GM23248 (cell line): Measurements from ENCODE around the gene ZSWIM4. TPM values are rescaled to one million over a fixed set of nuclear protein-coding genes. Genes with fewer than 3 reads are reported as not detected.
A peak's percentile ranks its signal among the peaks of the same experiment; 100 is the strongest.

ENCODE experiments used
- DNase-seq: peaks from one replicate; pipeline ENCODE4 v3.0.0-alpha.2; 2015
- H2AFZ ChIP-seq: fragments of 200-600 bp; sonication (generic); 2 replicates; pipeline ENCODE4 v1.6.1; 2016; ENCODE audit warnings: antibody characterized with exemption
- H3F3A ChIP-seq: fragments of 200-600 bp; sonication (generic); 2 replicates; pipeline ENCODE4 v1.6.1; 2016; ENCODE audit warnings: mild to moderate bottlenecking, antibody characterized with exemption, mixed run types; ENCODE audit not compliant: insufficient read depth
- H3K27ac ChIP-seq: fragments of 200-600 bp; sonication (generic); 2 replicates; pipeline ENCODE4 v1.5.1; 2016; ENCODE audit warnings: mild to moderate bottlenecking
- H3K27me3 ChIP-seq: fragments of 200-600 bp; sonication (generic); replicated peaks from 2 replicates; pipeline ENCODE4 v1.6.1; 2016; ENCODE audit warnings: mild to moderate bottlenecking; ENCODE audit not compliant: insufficient read depth
- H3K36me3 ChIP-seq: fragments of 200-600 bp; sonication (generic); 2 replicates; pipeline ENCODE4 v1.6.1; 2016; ENCODE audit warnings: low read depth, mild to moderate bottlenecking
- H3K4me1 ChIP-seq: fragments of 200-600 bp; sonication (generic); 2 replicates; pipeline ENCODE4 v1.6.1; 2016; ENCODE audit warnings: mild to moderate bottlenecking; ENCODE audit not compliant: insufficient read depth
- H3K4me2 ChIP-seq: fragments of 200-600 bp; sonication (generic); one replicate; pipeline ENCODE4 v1.6.1; 2016; ENCODE audit warnings: mild to moderate bottlenecking; ENCODE audit not compliant: unreplicated experiment
- H3K4me3 ChIP-seq: fragments of 200-600 bp; sonication (generic); 2 replicates; pipeline ENCODE4 v1.5.1; 2016; ENCODE audit warnings: mild to moderate bottlenecking
- H3K79me2 ChIP-seq: fragments of 200-600 bp; sonication (generic); 2 replicates; pipeline ENCODE4 v1.6.1; 2016; ENCODE audit warnings: mild to moderate bottlenecking; ENCODE audit not compliant: insufficient read depth
- H3K9ac ChIP-seq: fragments of 200-600 bp; sonication (generic); 2 replicates; pipeline ENCODE4 v1.6.1; 2016; ENCODE audit warnings: mild to moderate bottlenecking
- H3K9me2 ChIP-seq: fragments of 200-600 bp; sonication (generic); 2 replicates; pipeline ENCODE4 v1.6.1; 2016; ENCODE audit warnings: mixed run types, mild to moderate bottlenecking, moderate library complexity; ENCODE audit not compliant: insufficient read depth
- H3K9me3 ChIP-seq: fragments of 200-600 bp; sonication (generic); one replicate; pipeline ENCODE4 v1.6.1; 2017; ENCODE audit warnings: low read depth
- H4K20me1 ChIP-seq: fragments of 200-600 bp; sonication (generic); 2 replicates; pipeline ENCODE4 v1.6.0; 2016; ENCODE audit not compliant: insufficient read depth
- EZH2 ChIP-seq: fragments of 200-600 bp; sonication (generic); IDR thresholded peaks from 2 replicates; pipeline ENCODE4 v1.6.1; 2018; ENCODE audit warnings: antibody characterized with exemption, mild to moderate bottlenecking; ENCODE audit not compliant: insufficient read depth, poor library complexity, severe bottlenecking
- EZH2phosphoT487 ChIP-seq: fragments of 200-600 bp; sonication (generic); IDR thresholded peaks from 2 replicates; pipeline ENCODE4 v1.6.1; 2018; ENCODE audit warnings: antibody characterized with exemption, moderate library complexity, mild to moderate bottlenecking, low read depth; ENCODE audit not compliant: insufficient read depth
- WGBS, 2 experiments: methylation state at CpG; one replicate each; pipeline ENCODE4 v1.1.6; 2015 to 2017; ENCODE audit warnings: low lambda C conversion rate in 2 of 2, low coverage in 1 of 2; ENCODE audit errors: missing lambda C conversion rate in 2 of 2; 5-methylcytosine and 5-hydroxymethylcytosine counted together
- in situ Hi-C: fragments of 300-500 bp; cut with MboI; formaldehyde crosslinking; loops from 2 replicates; pipeline ENCODE4 v1.15.0; 2020
- polyA plus RNA-seq: library from polyadenylated mRNA; unstranded; fragments of >200 nt; fragmentation: Nextera tagmentation; extraction: Ambion mirVana; gene quantifications from 2 replicates; pipeline ENCODE4 v1.2.1, GENCODE V29; 2016
- total RNA-seq: library from RNA; depleted of rRNA; stranded (reverse); fragments of >200 nt; shearing (Covaris generic); gene quantifications from 2 replicates; pipeline ENCODE4 v1.2.3, GENCODE V29; 2014

The ZSWIM4 gene
- total and polyA plus RNA-seq, 2 experiments from 2014 or later, result 0.81 to 2.9 TPM

DNA sequence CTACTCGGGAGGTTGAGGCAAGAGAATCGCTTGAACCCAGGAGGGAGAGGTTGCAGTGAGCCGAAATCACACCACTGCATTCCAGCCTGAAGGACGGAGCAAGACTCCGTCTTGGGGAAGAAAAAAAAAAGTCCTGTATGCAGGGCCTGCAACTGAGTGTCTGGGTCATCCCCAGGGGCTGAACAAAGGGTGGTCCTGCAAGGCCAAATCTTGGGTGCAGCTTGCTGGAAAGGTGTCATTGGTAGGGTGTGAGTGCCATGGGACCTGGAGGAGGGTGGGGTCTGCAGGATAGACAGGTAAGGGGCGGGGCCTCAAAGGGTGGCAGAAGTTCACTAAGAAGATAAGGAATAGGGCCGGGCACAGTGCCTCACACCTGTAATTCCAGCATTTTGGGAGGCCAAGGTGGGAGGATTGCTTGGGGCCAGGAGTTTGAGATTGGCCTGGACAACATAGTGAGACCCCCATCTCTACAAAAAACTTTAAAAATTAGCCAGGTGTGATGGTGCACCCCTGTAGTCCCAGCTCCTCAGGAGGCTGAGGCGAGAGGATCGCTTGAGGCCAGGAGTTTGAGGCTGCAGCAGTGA is 31.5 kb downstream of the ZSWIM4 start:
- Histone ChIP-seq H3F3A (peaks cover 72% of the 10 kb centered on the region), H3K27ac (no peak overlapping the region), H3K79me2 (no peaks in the 10 kb centered on the region), H3K27me3 (no peaks in the 10 kb centered on the region), H3K4me1 (peaks cover 11% of the 10 kb centered on the region), H3K9ac (no peak overlapping the region), H2AFZ (no peak overlapping the region), H3K4me3 (no peak overlapping the region), H3K4me2 (no peak overlapping the region), H3K9me2 (no peaks in the 10 kb centered on the region), H3K9me3 (no peaks in the 10 kb centered on the region), H3K36me3 (peaks cover 10% of the 10 kb centered on the region; the same call in 1 of the 2 replicates), H4K20me1 (no peaks in the 10 kb centered on the region; the same call in 1 of the 2 replicates)
- in situ Hi-C loops, result no loop called here
- WGBS, 2 experiments, result 85 to 87% methylated on average over 9 of the region's 9 CpGs
- TF ChIP-seq EZH2, result no peak
- TF ChIP-seq EZH2phosphoT487, result no peak
- no peak for DNase-seq

DNA sequence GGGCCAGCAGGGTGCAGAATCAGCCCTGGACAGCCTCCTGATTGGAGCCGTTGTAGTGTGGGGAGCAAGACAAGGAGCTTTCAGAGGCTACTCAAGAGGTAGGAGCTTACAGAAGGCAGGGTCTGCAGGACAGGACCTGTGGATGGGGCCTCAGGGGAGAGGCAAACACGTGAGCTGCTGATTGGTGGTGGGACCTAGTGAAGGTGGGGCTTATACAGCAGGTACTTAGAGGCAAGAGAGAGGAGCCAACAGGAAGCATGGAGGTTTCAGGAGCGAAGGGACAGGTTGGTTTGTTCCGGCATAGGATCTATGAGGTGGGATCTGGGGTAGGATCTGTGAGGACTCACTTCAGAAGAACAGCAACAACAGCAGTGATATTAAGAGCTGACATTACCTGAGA is 32.4 kb downstream of the ZSWIM4 start:
- H3K36me3 ChIP-seq, result peaks cover 14% of the 10 kb centered on the region; the same call in 1 of the 2 replicates

DNA sequence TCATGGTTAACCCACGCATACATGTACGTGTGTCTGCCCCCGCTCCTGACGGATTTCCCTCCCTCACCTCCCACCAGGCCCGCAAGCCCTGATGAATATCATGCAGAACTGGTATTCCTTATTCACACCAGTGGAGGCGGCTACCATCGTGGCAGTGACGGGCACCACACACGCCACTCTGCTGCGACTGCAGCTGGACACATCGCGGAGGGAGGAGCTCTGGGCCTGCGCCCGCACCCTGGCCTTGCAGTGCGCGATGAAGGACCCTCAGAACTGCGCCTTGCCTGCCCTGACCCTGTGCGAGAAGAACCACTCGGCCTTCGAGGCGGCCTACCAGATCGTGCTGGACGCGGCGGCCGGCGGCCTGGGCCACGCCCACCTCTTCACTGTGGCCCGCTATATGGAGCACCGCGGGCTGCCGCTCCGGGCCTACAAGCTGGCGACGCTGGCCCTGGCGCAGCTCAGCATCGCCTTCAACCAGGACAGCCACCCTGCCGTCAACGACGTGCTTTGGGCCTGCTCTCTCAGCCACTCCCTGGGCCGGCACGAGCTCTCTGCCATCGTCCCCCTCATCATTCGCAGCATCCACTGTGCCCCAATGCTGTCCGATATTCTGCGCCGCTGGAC is 35.0 kb downstream of the ZSWIM4 start:
- no peaks in the 10 kb centered on the region for H3K27me3 ChIP-seq
- no peak overlapping the region for H3K9ac ChIP-seq
- H3K79me2 ChIP-seq, result peaks cover 15% of the 10 kb centered on the region
- peak; percentile 47 for DNase-seq
- no peak overlapping the region for H3K4me3 ChIP-seq
- 92 to 94% methylated on average over 38 to 45 of the region's 47 CpGs for WGBS, 2 experiments
- H3K4me2 ChIP-seq, result no peak overlapping the region
- no peaks in the 10 kb centered on the region; the same call in 1 of the 2 replicates for H4K20me1 ChIP-seq
- H3K4me1 ChIP-seq, result peaks cover 14% of the 10 kb centered on the region
- in situ Hi-C loops, result no loop called here
- peaks cover 78% of the 10 kb centered on the region for H3F3A ChIP-seq
- H3K36me3 ChIP-seq, result peaks cover 14% of the 10 kb centered on the region
- H3K9me3 ChIP-seq, result no peaks in the 10 kb centered on the region
- no peak for TF ChIP-seq EZH2phosphoT487
- no peak for TF ChIP-seq EZH2
- no peaks in the 10 kb centered on the region for H3K9me2 ChIP-seq
- H3K27ac ChIP-seq, result peak overlapping the region; percentile 21; the same call in 1 of the 2 replicates
- no peak overlapping the region for H2AFZ ChIP-seq

More for the DNA sequence above, 32.4 kb downstream of the ZSWIM4 start:
- no peak overlapping the region for H3K9ac ChIP-seq
- H3K9me3 ChIP-seq, result no peaks in the 10 kb centered on the region
- no peaks in the 10 kb centered on the region; the same call in 1 of the 2 replicates for H4K20me1 ChIP-seq
- in situ Hi-C loops, result no loop called here
- whole genome bisulfite sequencing, 2 experiments, result 86% methylated on average over 4 of the region's 4 CpGs
- H3K4me2 ChIP-seq, result no peak overlapping the region
- no peak overlapping the region for H2AFZ ChIP-seq
- no peak for TF ChIP-seq EZH2
- no peak for TF ChIP-seq EZH2phosphoT487
- H3K27ac ChIP-seq, result no peak overlapping the region
- no peaks in the 10 kb centered on the region for H3K27me3 ChIP-seq
- no peaks in the 10 kb centered on the region for H3K79me2 ChIP-seq
- H3K4me1 ChIP-seq, result peaks cover 5% of the 10 kb centered on the region
- H3K9me2 ChIP-seq, result no peaks in the 10 kb centered on the region
- H3F3A ChIP-seq, result peaks cover 74% of the 10 kb centered on the region
- peak; percentile 37 for DNase-seq
- no peak overlapping the region for H3K4me3 ChIP-seq

DNA sequence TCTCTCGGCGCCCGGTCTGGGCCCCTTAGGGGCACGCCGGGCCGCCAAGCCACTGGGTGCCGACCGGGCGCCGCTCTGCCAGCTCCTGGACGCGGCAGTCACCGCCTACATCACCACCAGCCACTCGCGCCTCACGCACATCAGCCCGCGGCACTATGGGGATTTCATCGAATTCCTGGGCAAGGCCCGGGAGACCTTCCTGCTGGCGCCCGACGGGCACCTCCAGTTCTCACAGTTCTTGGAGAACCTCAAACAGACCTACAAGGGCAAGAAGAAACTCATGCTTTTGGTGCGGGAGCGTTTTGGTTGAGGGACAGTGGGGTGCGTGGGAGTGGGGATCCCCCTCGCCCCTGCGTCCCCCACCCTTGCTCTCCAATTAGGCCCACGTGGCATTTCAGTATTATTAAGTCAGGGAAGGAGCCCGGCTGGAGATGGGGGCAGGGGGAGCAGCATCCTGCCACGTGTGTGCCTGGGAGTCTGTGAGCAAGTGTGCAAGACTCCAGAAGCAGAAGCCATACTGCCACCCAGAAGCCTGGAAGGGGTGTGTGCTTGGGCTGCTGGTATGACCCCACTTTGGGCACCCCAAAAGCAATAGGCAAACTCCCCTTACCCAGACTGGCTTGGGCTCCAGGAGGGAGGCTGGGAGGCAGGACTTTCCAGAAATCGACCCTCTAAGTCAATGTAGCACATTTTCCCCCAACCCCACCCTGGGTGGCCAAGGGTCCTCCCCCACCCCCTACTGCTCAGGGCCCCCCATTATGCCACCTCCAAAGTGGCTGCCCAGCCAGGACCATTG is 35.7 kb downstream of the ZSWIM4 start:
- Histone ChIP-seq H3K9me3 (no peaks in the 10 kb centered on the region), H3K27ac (peak overlapping the region; percentile 100), H3K27me3 (no peaks in the 10 kb centered on the region), H3K79me2 (peaks cover 22% of the 10 kb centered on the region), H2AFZ (no peak overlapping the region), H3K9ac (no peak overlapping the region), H3K36me3 (peaks cover 21% of the 10 kb centered on the region), H4K20me1 (no peaks in the 10 kb centered on the region; the same call in 1 of the 2 replicates), H3K9me2 (no peaks in the 10 kb centered on the region), H3K4me3 (no peak overlapping the region), H3K4me2 (no peak overlapping the region), H3K4me1 (peaks cover 18% of the 10 kb centered on the region), H3F3A (peaks cover 83% of the 10 kb centered on the region)
- DNase-seq, result peak; percentile 77
- TF ChIP-seq EZH2 (no peak), EZH2phosphoT487 (no peak)
- in situ Hi-C loops, result no loop called here
- 86 to 90% methylated on average over 28 to 32 of the region's 32 CpGs for WGBS, 2 experiments
